ENCODE results near the gene SLC24A3.

Gene SLC24A3

GRCh38 chr20:19212469-19212815 is at the start of gene SLC24A3:
Gene SLC24A3, plus strand, starts transcription at chr20:19212642.
- DNase-seq = no peak

- DNase-seq = no peak
Observed at GRCh38 chr20:19170148-19170547, 42.3 kb upstream of the SLC24A3 start.

GRCh38 chr20:19172637-19173036 is 39.8 kb upstream of the SLC24A3 start:
- no peak for DNase-seq

GRCh38 chr20:19176470-19177052 is 35.9 kb upstream of the SLC24A3 start:
- no peak for DNase-seq

- DNase-seq = no peak
Observed at GRCh38 chr20:19181552-19181951, 30.9 kb upstream of the SLC24A3 start.

- DNase-seq = no peak
Observed at GRCh38 chr20:19185083-19185482, 27.4 kb upstream of the SLC24A3 start.

GRCh38 chr20:19193349-19193748 is 19.1 kb upstream of the SLC24A3 start:
- DNase-seq = no peak

GRCh38 chr20:19205981-19206396 is 6.5 kb upstream of the SLC24A3 start:
- DNase-seq = peak; percentile 68

- DNase-seq = no peak
Observed at GRCh38 chr20:19207541-19207940, 4.9 kb upstream of the SLC24A3 start.

GRCh38 chr20:19210391-19211155 is 1.9 kb upstream of the SLC24A3 start:
- no peak for DNase-seq

GRCh38 chr20:19211252-19211651 is 1.2 kb upstream of the SLC24A3 start:
- no peak for DNase-seq

GRCh38 chr20:19211661-19212468 is 577 bp upstream of the SLC24A3 start:
- DNase-seq = no peak

GRCh38 chr20:19212821-19213502 is 520 bp downstream of the SLC24A3 start:
- peak; percentile 44 for DNase-seq

- DNase-seq = no peak
Observed at GRCh38 chr20:19213946-19214490, 1.6 kb downstream of the SLC24A3 start.

GRCh38 chr20:19218411-19218810 is 6.0 kb downstream of the SLC24A3 start:
- DNase-seq = no peak

- no peak for DNase-seq
Observed at GRCh38 chr20:19222520-19223040, 10.1 kb downstream of the SLC24A3 start.

GRCh38 chr20:19223640-19224039 is 11.2 kb downstream of the SLC24A3 start:
- no peak for DNase-seq

GRCh38 chr20:19231359-19232035 is 19.1 kb downstream of the SLC24A3 start:
- DNase-seq = no peak

- DNase-seq = no peak
Observed at GRCh38 chr20:19232997-19233794, 20.8 kb downstream of the SLC24A3 start.

- no peak for DNase-seq
Observed at GRCh38 chr20:19236371-19237055, 24.1 kb downstream of the SLC24A3 start.

GRCh38 chr20:19241440-19241839 is 29.0 kb downstream of the SLC24A3 start:
- DNase-seq = no peak
